Peyer's patch (tissue), 4 donors: ENCODE measurements around the gene ZC3H12D. TPM values are rescaled to one million over a fixed set of nuclear protein-coding genes. Genes with fewer than 3 reads are reported as not detected.

ENCODE experiments used
- DNase-seq, 3 donors: peaks; one replicate each; pipeline ENCODE4 v3.0.0-alpha.2; 2017 to 2019
- H3K27ac ChIP-seq, 4 donors: fragments of 200-600 bp; sonication (generic); one replicate each; pipeline ENCODE4 v1.5.1; 2016 to 2019
- H3K27me3 ChIP-seq, 2 donors: fragments of 200-600 bp; sonication (generic); one replicate each; pipeline ENCODE4 v1.5.1; 2019
- H3K36me3 ChIP-seq, 3 donors: fragments of 200-600 bp; sonication (generic); one replicate each; pipeline ENCODE4 v1.5.1; 2016 to 2019
- H3K4me1 ChIP-seq, 4 donors: fragments of 200-600 bp; sonication (generic); one replicate each; pipeline ENCODE4 v1.5.1; 2016 to 2019
- H3K4me3 ChIP-seq, 4 donors: fragments of 200-600 bp; sonication (generic); 1 replicate in 3 of 4; 2 replicates in 1 of 4; pipeline ENCODE4 v1.5.1; 2016 to 2019; ENCODE audit warnings: mild to moderate bottlenecking in 1 of 4
- H3K9me3 ChIP-seq, 4 donors: fragments of 200-600 bp; sonication (generic); one replicate each; pipeline ENCODE4 v1.5.1; 2016 to 2019; ENCODE audit warnings: mild to moderate bottlenecking in 1 of 4
- CTCF ChIP-seq, 6 experiments: fragments of 450-650 bp in 4 of 6; fragments of 200-600 bp in 2 of 6; sonication (generic) in 1 of 6; IDR thresholded peaks; one replicate each; pipeline ENCODE4 v1.5.1; 2017 to 2019; ENCODE audit warnings: antibody characterized with exemption in 6 of 6, mild to moderate bottlenecking in 3 of 6, moderate library complexity in 1 of 6
- POLR2A ChIP-seq, 2 donors: fragments of 450-650 bp; IDR thresholded peaks; one replicate each; pipeline ENCODE4 v1.5.1; 2017; ENCODE audit warnings: antibody characterized with exemption in 2 of 2, mild to moderate bottlenecking in 2 of 2, moderate library complexity in 2 of 2
- total RNA-seq, 4 donors: library from RNA; depleted of rRNA; stranded (reverse); fragments of >200 nt; gene quantifications; one replicate each; pipeline ENCODE4 v1.1.0, GENCODE V29; 2016

The ZC3H12D gene
- total RNA-seq, 4 donors from 2014 or later = 7.8 to 32.2 (median 18.5) TPM

GRCh38 chr6:149474108-149474935 lies 10.5 kb downstream of the ZC3H12D start:
- TF ChIP-seq POLR2A (IDR thresholded peaks at IDR 0.05) (no peak), CTCF (IDR thresholded peaks at IDR 0.05) (no peak)
- Histone ChIP-seq H3K9me3 (no peaks in the 10 kb centered on the region), H3K27me3 (no peaks in the 10 kb centered on the region), H3K27ac (peak overlapping the region; percentile 62 to 79 (median 74)), H3K36me3 (no peaks in the 10 kb centered on the region), H3K4me1 (peaks cover 7 to 30% (median 19%) of the 10 kb centered on the region in 4 donors), H3K4me3 (peak overlapping the region in 3 of 4 donors; percentile 4 to 27 (median 4))
- peak; percentile 63 to 79 (median 71) for DNase-seq

- Histone ChIP-seq H3K27ac (peak overlapping the region; percentile 62 to 79 (median 74)), H3K36me3 (no peaks in the 10 kb centered on the region), H3K4me3 (peak overlapping the region; percentile 2 to 32 (median 16)), H3K27me3 (no peaks in the 10 kb centered on the region), H3K9me3 (no peaks in the 10 kb centered on the region), H3K4me1 (peaks cover 7 to 30% (median 19%) of the 10 kb centered on the region in 4 donors)
- TF ChIP-seq CTCF (IDR thresholded peaks at IDR 0.05) (peak; percentile 10 to 40 (median 30)), POLR2A (IDR thresholded peaks at IDR 0.05) (no peak)
- peak; percentile 57 to 86 (median 84) for DNase-seq
These were observed 11.4 kb downstream of the ZC3H12D start for GRCh38 chr6:149473080-149474052.

- no peaks in the 10 kb centered on the region for H3K9me3 ChIP-seq
- H3K27me3 ChIP-seq = no peaks in the 10 kb centered on the region
- peaks cover 7 to 30% (median 20%) of the 10 kb centered on the region in 4 donors for H3K4me1 ChIP-seq
- H3K27ac ChIP-seq = peak overlapping the region in 2 of 4 donors; percentile 62 to 74
- no peak for DNase-seq
- TF ChIP-seq POLR2A (IDR thresholded peaks at IDR 0.05) (no peak), CTCF (IDR thresholded peaks at IDR 0.05) (no peak)
- H3K4me3 ChIP-seq = no peak overlapping the region
- no peaks in the 10 kb centered on the region for H3K36me3 ChIP-seq
These were observed 12.6 kb downstream of the ZC3H12D start for GRCh38 chr6:149472241-149472640.

GRCh38 chr6:149471801-149472200 lies 13.0 kb downstream of the ZC3H12D start:
- H3K27me3 ChIP-seq = no peaks in the 10 kb centered on the region
- TF ChIP-seq CTCF (IDR thresholded peaks at IDR 0.05) = no peak
- no peak for TF ChIP-seq POLR2A (IDR thresholded peaks at IDR 0.05)

GRCh38 chr6:149470948-149471347 lies 13.9 kb downstream of the ZC3H12D start:
- peak overlapping the region in 1 of 4 donors; percentile 74 for H3K27ac ChIP-seq
- H3K9me3 ChIP-seq = no peaks in the 10 kb centered on the region
- H3K36me3 ChIP-seq = no peaks in the 10 kb centered on the region
- no peak for TF ChIP-seq POLR2A (IDR thresholded peaks at IDR 0.05)
- no peak for TF ChIP-seq CTCF (IDR thresholded peaks at IDR 0.05)
- H3K4me3 ChIP-seq = no peak overlapping the region
- H3K27me3 ChIP-seq = no peaks in the 10 kb centered on the region
- DNase-seq = no peak
- peaks cover 7 to 35% (median 22%) of the 10 kb centered on the region in 4 donors for H3K4me1 ChIP-seq

More at GRCh38 chr6:149471801-149472200, 13.0 kb downstream of the ZC3H12D start:
- peaks cover 7 to 30% (median 22%) of the 10 kb centered on the region in 4 donors for H3K4me1 ChIP-seq
- no peaks in the 10 kb centered on the region for H3K9me3 ChIP-seq
- peak overlapping the region in 1 of 4 donors; percentile 74 for H3K27ac ChIP-seq
- DNase-seq = no peak
- no peak overlapping the region for H3K4me3 ChIP-seq
- H3K36me3 ChIP-seq = no peaks in the 10 kb centered on the region
